Rectal smooth muscle tissue (tissue), 1 donor: ENCODE results near the gene SMG7.

ENCODE experiments used
- H3K27ac ChIP-seq: one replicate; pipeline ENCODE4 v1.7.0; 2013; ENCODE audit warnings: low read depth, low read length, inconsistent platforms
- H3K27me3 ChIP-seq: one replicate; pipeline ENCODE4 v1.7.0; 2013; ENCODE audit warnings: low read length; ENCODE audit not compliant: control insufficient read depth, insufficient read depth
- H3K36me3 ChIP-seq: one replicate; pipeline ENCODE4 v1.7.0; 2013; ENCODE audit warnings: low read length; ENCODE audit not compliant: control insufficient read depth, insufficient read depth
- H3K4me1 ChIP-seq: one replicate; pipeline ENCODE4 v1.7.0; 2013; ENCODE audit warnings: low read length; ENCODE audit not compliant: control insufficient read depth, insufficient read depth
- H3K4me3 ChIP-seq: one replicate; pipeline ENCODE4 v1.7.0; 2013; ENCODE audit warnings: low read length
- H3K9ac ChIP-seq: one replicate; pipeline ENCODE4 v1.7.0; 2013; ENCODE audit warnings: low read length

SMG7 gene

DNA sequence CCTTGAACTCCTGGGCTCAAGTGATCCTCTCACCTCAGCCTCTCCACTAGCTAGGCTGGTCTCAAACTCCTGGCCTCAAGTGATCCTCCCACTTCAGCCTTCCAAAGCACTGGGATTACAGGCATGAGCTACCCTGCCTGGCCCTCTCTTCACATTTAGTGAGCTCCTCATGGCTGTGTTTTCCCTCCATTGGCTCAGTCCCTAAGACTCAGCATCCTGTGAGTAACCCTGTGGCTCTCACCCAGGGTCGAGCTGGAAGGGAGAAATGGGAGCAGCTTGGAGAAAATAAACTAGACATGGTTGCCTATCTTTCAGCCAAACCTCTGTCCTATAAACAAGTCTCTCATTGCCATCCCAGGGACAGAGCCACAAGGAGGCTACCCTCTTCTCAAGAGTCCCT, 100.4 kb downstream of the SMG7 start:
- H3K27ac ChIP-seq, result no peak overlapping the region
- no peak overlapping the region for H3K4me3 ChIP-seq
- H3K27me3 ChIP-seq, result no peaks in the 10 kb centered on the region
- H3K4me1 ChIP-seq, result no peaks in the 10 kb centered on the region
- H3K9ac ChIP-seq, result no peak overlapping the region
- no peaks in the 10 kb centered on the region for H3K36me3 ChIP-seq

DNA sequence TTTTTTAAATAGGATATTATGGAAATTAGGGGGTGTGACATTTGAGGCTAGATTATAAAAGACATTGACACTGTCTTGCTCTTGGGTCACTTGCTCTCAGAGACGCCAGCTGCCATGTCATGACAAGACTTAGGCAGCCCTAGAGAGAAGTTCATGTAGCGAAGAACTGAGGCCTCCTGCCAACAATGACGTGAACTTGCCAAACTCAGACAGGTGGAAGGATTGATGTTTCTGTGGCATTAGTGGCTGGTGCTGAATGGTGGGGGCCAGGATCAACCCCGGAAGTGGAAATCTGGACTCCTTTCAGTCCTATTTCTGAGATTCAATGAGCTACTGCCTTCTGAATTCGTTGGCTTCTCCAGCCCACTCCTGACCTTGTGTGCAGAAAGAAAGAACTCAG, 103.3 kb downstream of the SMG7 start:
- H3K4me3 ChIP-seq, result no peak overlapping the region
- no peak overlapping the region for H3K27ac ChIP-seq
- H3K9ac ChIP-seq, result no peak overlapping the region
- no peaks in the 10 kb centered on the region for H3K4me1 ChIP-seq
- H3K27me3 ChIP-seq, result no peaks in the 10 kb centered on the region
- H3K36me3 ChIP-seq, result no peaks in the 10 kb centered on the region

DNA sequence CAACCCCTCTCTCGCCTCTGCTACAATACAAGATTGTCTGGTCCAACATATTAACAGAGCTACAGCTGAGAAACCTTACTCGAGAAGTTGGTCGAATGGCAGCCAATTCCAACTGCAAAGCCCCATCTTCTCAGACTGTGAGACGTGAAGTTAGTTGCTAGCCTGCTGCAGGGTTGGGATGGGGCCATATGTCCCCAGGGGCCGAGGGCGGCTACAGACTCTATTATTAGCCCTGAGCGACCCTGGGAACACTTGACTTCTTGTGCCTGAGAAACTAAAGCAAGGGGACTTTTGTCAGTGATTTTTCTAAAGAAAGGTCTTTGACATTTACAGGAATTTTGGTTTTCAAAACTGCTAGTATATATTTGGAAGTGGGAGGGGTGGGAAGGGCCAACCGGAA, 104.2 kb downstream of the SMG7 start:
- Histone ChIP-seq H3K4me1 (no peaks in the 10 kb centered on the region), H3K4me3 (no peak overlapping the region), H3K27me3 (no peaks in the 10 kb centered on the region), H3K36me3 (no peaks in the 10 kb centered on the region), H3K9ac (no peak overlapping the region), H3K27ac (no peak overlapping the region)

DNA sequence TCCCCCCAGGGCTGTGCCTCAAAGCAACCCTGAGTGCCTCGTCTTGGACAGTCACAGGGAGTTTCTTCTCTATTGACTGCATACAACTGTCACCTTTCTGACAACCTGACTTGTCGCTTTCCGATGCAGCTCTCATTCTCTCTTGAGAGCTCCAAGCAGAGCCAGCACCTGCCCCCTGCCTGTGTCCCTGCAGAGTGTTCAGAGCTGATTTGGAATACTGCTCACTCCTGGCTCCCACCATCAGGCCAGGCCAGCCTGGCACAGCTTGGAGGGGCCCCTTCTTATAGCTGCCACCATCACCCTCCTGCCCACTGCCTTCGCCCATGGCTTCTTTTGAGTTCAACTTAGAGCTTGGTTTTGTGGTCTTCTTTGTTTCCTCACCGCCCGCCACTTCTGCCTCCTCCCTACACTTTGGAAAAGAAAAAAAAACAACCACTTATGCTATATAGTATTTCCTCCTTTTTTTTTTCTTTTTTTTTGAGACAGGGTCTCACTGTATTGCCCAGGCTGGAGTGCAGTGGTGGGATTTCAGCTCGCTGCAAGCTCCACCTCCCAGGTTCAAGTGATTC, 105.7 kb downstream of the SMG7 start:
- H3K27me3 ChIP-seq, result no peaks in the 10 kb centered on the region
- H3K4me3 ChIP-seq, result no peak overlapping the region
- no peak overlapping the region for H3K27ac ChIP-seq
- no peaks in the 10 kb centered on the region for H3K4me1 ChIP-seq
- no peaks in the 10 kb centered on the region for H3K36me3 ChIP-seq
- H3K9ac ChIP-seq, result no peak overlapping the region

DNA sequence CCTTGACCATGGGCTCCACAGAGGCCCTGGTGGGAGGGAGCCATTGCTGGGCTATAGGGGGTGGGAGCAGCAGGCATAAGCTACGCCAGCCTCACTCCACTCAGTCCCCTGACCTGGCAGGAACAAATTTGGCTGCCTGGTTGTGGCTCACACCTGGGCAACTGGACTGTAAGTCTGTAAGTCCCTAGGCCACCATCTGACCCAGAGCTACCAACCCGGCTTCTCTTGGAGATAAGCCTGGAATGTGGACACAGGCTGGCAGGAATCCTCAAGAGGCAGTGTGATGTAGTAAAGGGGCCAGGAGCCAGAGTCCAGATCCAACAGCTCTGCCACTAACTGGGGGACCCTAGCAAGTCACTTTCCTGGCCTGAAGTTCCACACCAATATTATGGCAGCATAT, 106.6 kb downstream of the SMG7 start:
- Histone ChIP-seq H3K36me3 (no peaks in the 10 kb centered on the region), H3K9ac (no peak overlapping the region), H3K27ac (no peak overlapping the region), H3K4me3 (no peak overlapping the region), H3K27me3 (no peaks in the 10 kb centered on the region), H3K4me1 (no peaks in the 10 kb centered on the region)

DNA sequence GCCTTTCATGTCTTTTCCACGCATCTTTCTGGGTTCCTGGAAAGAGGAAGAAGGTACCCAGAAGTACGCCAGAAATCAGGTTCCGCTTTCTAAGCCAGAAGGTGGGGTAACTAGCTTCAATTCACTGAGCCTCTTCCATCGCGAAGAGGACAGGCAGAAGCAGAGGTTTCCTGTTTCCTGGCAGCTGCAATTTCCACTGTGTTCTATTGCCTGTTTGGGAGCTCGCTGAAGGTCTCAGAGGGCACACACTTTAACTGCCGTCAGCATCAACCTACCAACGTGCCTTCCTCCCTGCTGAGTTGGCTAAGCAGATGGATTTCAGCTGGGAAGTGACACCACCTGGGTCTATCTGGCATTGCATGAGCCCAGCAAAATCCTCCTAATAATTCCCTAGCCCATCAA, 108.0 kb downstream of the SMG7 start:
- Histone ChIP-seq H3K36me3 (no peaks in the 10 kb centered on the region), H3K4me1 (no peaks in the 10 kb centered on the region), H3K27me3 (no peaks in the 10 kb centered on the region), H3K4me3 (no peak overlapping the region), H3K27ac (no peak overlapping the region), H3K9ac (no peak overlapping the region)

DNA sequence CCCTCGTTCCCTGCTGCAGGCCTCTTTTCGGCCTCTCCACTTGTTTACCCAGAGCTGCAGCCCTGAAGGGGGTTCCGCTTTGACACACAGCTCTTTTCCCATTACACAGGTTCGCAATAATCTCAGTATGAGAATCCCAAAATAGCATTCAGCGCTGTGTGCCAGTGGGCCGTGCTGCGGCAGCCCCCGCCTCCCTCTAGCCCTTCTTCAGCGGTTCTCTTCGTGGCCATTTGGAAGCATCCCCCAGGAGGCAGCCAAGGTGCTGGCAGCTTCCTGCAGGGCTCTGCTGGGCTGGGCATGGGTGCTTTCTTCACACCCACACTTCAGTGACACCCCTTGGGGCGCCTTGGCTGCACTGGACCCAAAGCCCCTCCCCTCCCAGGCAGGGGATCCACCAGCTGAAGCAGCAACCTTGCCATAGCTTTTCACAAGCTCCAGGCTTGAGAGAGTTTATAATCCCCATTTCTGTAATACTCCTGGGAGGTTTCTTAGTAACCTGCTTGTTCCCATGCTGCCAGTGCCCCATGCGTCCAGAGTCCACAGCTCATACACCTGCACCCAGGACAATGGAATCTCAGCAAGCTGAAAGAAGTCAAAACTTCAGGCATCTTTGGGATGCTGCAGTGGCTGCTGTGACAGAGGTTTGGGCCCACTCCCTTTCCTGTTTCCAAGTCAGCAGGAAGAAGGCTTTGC, 109.9 kb downstream of the SMG7 start:
- no peak overlapping the region for H3K4me3 ChIP-seq
- H3K4me1 ChIP-seq, result no peaks in the 10 kb centered on the region
- no peaks in the 10 kb centered on the region for H3K36me3 ChIP-seq
- H3K27me3 ChIP-seq, result no peaks in the 10 kb centered on the region
- peak overlapping the region; percentile 66 for H3K27ac ChIP-seq
- no peak overlapping the region for H3K9ac ChIP-seq

DNA sequence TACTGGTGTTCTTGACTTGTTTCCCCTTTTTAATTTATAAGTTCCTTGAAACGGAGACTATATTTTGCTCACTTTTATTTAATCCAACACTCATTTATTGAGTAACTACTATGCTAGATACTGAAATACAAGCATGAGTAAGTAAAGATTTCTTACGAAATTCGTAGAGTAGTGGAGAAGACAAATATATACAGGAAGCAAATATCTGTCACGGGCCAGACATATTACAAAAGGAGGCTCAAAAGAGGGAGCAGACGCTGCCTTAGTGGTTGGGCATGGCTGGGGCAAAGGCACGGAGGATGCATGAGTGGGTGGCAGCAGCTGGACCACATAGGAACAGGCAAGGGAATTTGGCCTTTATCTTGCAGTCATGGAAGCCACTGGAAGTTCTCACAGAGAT, 111.2 kb downstream of the SMG7 start:
- Histone ChIP-seq H3K9ac (no peak overlapping the region), H3K36me3 (no peaks in the 10 kb centered on the region), H3K4me1 (no peaks in the 10 kb centered on the region), H3K4me3 (no peak overlapping the region), H3K27ac (no peak overlapping the region), H3K27me3 (no peaks in the 10 kb centered on the region)

DNA sequence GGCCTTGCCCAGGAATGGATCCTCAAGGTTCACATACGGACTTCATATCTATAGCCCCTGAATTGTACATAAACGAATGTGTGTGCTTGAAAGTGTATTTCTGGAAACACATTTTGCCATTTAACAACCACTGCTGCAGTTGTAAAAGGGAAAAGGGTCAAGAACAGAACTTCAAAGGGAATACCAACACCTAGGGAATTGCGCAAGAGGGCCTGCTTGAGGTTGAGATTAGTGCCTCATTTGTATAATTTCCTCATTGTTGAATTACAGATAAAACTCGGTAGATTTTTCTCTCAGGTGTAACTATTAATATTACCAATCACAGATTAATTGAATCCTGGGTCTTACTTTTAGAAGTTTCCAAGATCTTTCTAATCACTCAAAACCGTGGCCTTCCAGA, 111.8 kb downstream of the SMG7 start:
- Histone ChIP-seq H3K4me1 (no peaks in the 10 kb centered on the region), H3K27ac (no peak overlapping the region), H3K9ac (no peak overlapping the region), H3K36me3 (no peaks in the 10 kb centered on the region), H3K27me3 (no peaks in the 10 kb centered on the region), H3K4me3 (no peak overlapping the region)

DNA sequence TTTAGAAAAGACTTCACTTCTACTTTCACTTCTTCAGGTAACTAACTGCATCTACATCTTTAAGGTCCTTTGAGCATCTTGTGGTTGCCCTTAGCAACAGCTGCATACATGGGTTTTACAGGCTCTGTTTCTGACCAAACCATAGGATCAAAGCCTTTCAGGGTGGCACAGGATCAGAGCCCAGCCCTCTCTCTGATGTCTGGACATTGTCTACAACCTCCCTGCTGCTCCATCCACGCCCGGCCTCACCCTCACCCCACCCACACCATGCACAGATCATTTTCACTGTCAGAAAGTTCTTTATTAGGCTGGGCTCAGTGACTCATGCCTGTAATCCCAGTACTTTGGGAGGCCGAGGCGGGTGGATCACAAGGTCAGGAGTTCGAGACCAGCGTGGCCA, 112.7 kb downstream of the SMG7 start:
- no peaks in the 10 kb centered on the region for H3K27me3 ChIP-seq

DNA sequence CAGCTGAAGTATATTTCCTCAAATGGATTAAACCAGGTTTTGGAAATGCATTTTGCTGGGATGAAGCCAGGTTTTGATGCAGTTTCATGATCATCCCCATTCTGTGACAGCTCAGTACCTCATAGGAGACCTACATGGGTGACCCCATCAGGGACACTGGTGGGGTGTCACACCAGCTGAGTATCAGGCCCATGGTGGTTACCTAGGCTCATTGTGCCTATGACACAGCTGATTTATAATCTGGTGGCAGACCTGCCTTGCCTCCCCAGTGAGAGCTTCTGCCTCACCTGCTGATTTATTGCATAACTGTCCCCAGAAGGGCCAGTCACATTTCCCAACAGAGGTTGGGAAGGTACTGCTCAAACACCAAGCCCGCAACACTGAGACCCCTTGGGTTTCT, 114.2 kb downstream of the SMG7 start:
- H3K4me3 ChIP-seq, result no peak overlapping the region
- no peaks in the 10 kb centered on the region for H3K4me1 ChIP-seq

More for the DNA sequence above, 112.7 kb downstream of the SMG7 start:
- Histone ChIP-seq H3K4me1 (no peaks in the 10 kb centered on the region), H3K4me3 (no peak overlapping the region), H3K9ac (no peak overlapping the region), H3K27ac (no peak overlapping the region), H3K36me3 (no peaks in the 10 kb centered on the region)

DNA sequence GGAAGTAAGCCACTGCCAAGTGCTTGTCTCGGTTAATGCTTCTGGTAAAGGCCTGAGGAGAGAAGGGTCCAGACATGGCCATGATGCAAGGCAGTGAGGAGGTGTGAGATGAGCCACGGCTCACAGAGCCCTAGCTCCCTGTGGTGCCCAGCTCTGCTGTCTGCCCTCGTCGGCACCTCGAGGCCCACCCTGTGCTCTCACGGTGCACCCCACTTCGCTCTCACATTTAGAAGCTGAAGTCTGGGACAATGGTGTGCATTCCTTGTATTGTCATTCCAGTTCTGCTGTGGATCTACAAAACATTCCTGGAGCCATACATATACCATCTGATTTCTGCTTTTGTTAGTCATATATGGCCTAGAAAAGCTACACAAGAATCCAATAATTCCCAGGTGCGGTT, 114.6 kb downstream of the SMG7 start:
- Histone ChIP-seq H3K4me1 (no peaks in the 10 kb centered on the region), H3K4me3 (no peak overlapping the region), H3K9ac (no peak overlapping the region), H3K27ac (no peak overlapping the region), H3K27me3 (no peaks in the 10 kb centered on the region), H3K36me3 (no peaks in the 10 kb centered on the region)

More for the DNA sequence above, 114.2 kb downstream of the SMG7 start:
- Histone ChIP-seq H3K9ac (no peak overlapping the region), H3K36me3 (no peaks in the 10 kb centered on the region), H3K27me3 (no peaks in the 10 kb centered on the region), H3K27ac (no peak overlapping the region)

DNA sequence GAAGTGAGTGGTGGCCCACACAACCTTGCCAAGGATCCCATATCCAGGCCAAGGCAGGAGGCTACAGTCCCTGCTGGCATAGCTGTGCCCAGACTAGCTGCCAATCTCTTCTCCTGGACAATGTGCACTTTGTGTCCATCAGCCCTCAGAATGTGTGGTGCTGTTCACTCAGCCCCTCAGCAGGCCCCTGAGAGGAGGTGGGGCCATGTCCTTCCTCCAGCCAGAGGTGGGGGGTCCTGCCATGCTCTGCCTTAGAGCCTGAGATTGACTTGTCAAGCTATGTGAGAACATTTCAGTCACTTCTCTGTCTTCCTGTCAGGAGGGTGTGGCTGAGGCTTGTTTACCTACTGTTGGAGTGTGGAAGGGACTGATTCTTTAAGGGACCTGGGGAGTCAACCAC, 116.5 kb downstream of the SMG7 start:
- H3K27me3 ChIP-seq, result no peaks in the 10 kb centered on the region
- H3K4me3 ChIP-seq, result no peak overlapping the region
- H3K36me3 ChIP-seq, result no peaks in the 10 kb centered on the region
- H3K9ac ChIP-seq, result no peak overlapping the region
- H3K4me1 ChIP-seq, result no peaks in the 10 kb centered on the region
- no peak overlapping the region for H3K27ac ChIP-seq
